Measurements from ENCODE around the gene KRT33B. TPM values are rescaled to one million over a fixed set of nuclear protein-coding genes. Genes with fewer than 3 reads are reported as not detected.
"Not testable (repeated sequence)": the region's sequence is repeated elsewhere in the genome, so short reads cannot be mapped to it uniquely, and the experiment has no call there.

Gene KRT33B
- total RNA-seq, 1 donor from 2014 or later: not detected

- Mint-ChIP-seq H3K4me1 (no peaks in the 10 kb centered on the region), H3K9me3 (peaks cover 2% of the 10 kb centered on the region), H3K27ac (no peak overlapping the region), H3K27me3 (peaks cover 18% of the 10 kb centered on the region), H3K36me3 (ENCODE audit: low read depth) (no peaks in the 10 kb centered on the region), H3K4me3 (no peak overlapping the region)
- intact Hi-C loops (cut with micrococcal nuclease): no loop called here
- POLR2A ChIA-PET: no interaction called here
- no peak for DNase-seq
- no peak for TF ChIP-seq CTCF (IDR thresholded peaks at IDR 0.05)
- ATAC-seq (ENCODE audit: low read depth): no peak
- CTCF ChIA-PET: no interaction called here
Observed at GRCh38 chr17:41347869-41348760, 21.5 kb downstream of the KRT33B start.

- DNase-seq; H3K4me1 Mint-ChIP-seq; ATAC-seq (ENCODE audit: low read depth); H3K4me3 Mint-ChIP-seq; POLR2A ChIA-PET; CTCF ChIA-PET; intact Hi-C loops (cut with micrococcal nuclease); H3K27ac Mint-ChIP-seq; H3K36me3 Mint-ChIP-seq (ENCODE audit: low read depth): not testable (repeated sequence)
- peaks cover 14% of the 10 kb centered on the region for H3K9me3 Mint-ChIP-seq
- H3K27me3 Mint-ChIP-seq: peaks cover 11% of the 10 kb centered on the region
Observed at GRCh38 chr17:41346421-41346820, 23.2 kb downstream of the KRT33B start.

GRCh38 chr17:41345992-41346391 lies 23.6 kb downstream of the KRT33B start:
- intact Hi-C loops (cut with micrococcal nuclease): no loop called here
- no peak overlapping the region for H3K27ac Mint-ChIP-seq
- CTCF ChIA-PET: no interaction called here

GRCh38 chr17:41343029-41343428 lies 26.6 kb downstream of the KRT33B start:
- H3K36me3 Mint-ChIP-seq (ENCODE audit: low read depth): no peaks in the 10 kb centered on the region
- no peak for DNase-seq
- no peak for ATAC-seq (ENCODE audit: low read depth)
- peaks cover 14% of the 10 kb centered on the region for H3K9me3 Mint-ChIP-seq
- intact Hi-C loops (cut with micrococcal nuclease): no loop called here
- TF ChIP-seq CTCF (IDR thresholded peaks at IDR 0.05): no peak
- peaks cover 10% of the 10 kb centered on the region for H3K27me3 Mint-ChIP-seq
- POLR2A ChIA-PET: no interaction called here
- H3K4me3 Mint-ChIP-seq: no peak overlapping the region
- CTCF ChIA-PET: no interaction called here
- H3K4me1 Mint-ChIP-seq: peaks cover 9% of the 10 kb centered on the region
- H3K27ac Mint-ChIP-seq: no peak overlapping the region

More at GRCh38 chr17:41345992-41346391, 23.6 kb downstream of the KRT33B start:
- ATAC-seq (ENCODE audit: low read depth): no peak
- H3K9me3 Mint-ChIP-seq: peaks cover 14% of the 10 kb centered on the region
- no peak overlapping the region for H3K4me3 Mint-ChIP-seq
- H3K4me1 Mint-ChIP-seq: no peaks in the 10 kb centered on the region
- TF ChIP-seq CTCF (IDR thresholded peaks at IDR 0.05): no peak
- POLR2A ChIA-PET: no interaction called here
- H3K27me3 Mint-ChIP-seq: peaks cover 11% of the 10 kb centered on the region
- no peak for DNase-seq
- no peaks in the 10 kb centered on the region for H3K36me3 Mint-ChIP-seq (ENCODE audit: low read depth)

- intact Hi-C loops (cut with micrococcal nuclease): no loop called here
- Mint-ChIP-seq H3K27me3 (peaks cover 10% of the 10 kb centered on the region), H3K27ac (no peak overlapping the region), H3K4me3 (no peak overlapping the region), H3K4me1 (peaks cover 9% of the 10 kb centered on the region), H3K36me3 (ENCODE audit: low read depth) (no peaks in the 10 kb centered on the region), H3K9me3 (peaks cover 14% of the 10 kb centered on the region)
- ChIA-PET POLR2A (no interaction called here), CTCF (no interaction called here)
- no peak for ATAC-seq (ENCODE audit: low read depth)
- no peak for DNase-seq
- no peak for TF ChIP-seq CTCF (IDR thresholded peaks at IDR 0.05)
Observed at GRCh38 chr17:41340934-41341861, 28.4 kb downstream of the KRT33B start.
